ENCODE measurements around the gene ACBD3.
A peak's percentile ranks its signal among the peaks of the same experiment; 100 is the strongest.

Gene ACBD3

GRCh38 chr1:226181996-226182714, 4.4 kb downstream of the ACBD3 start:
- Mint-ChIP-seq H3K9me3 (no peaks in the 10 kb centered on the region), H3K27ac (peak overlapping the region; percentile 83), H3K4me3 (peak overlapping the region; percentile 59), H3K4me1 (ENCODE audit: low read depth) (peaks cover 37% of the 10 kb centered on the region), H3K36me3 (ENCODE audit: low read depth) (peaks cover 36% of the 10 kb centered on the region), H3K27me3 (no peaks in the 10 kb centered on the region)
- intact Hi-C loops (cut with micrococcal nuclease): no loop called here

GRCh38 chr1:226176870-226177269, 9.7 kb downstream of the ACBD3 start:
- H3K4me3 Mint-ChIP-seq: no peak overlapping the region
- H3K27me3 Mint-ChIP-seq: no peaks in the 10 kb centered on the region
- H3K4me1 Mint-ChIP-seq (ENCODE audit: low read depth): peaks cover 9% of the 10 kb centered on the region
- no peak overlapping the region for H3K27ac Mint-ChIP-seq
- intact Hi-C loops (cut with micrococcal nuclease): no loop called here
- no peaks in the 10 kb centered on the region for H3K9me3 Mint-ChIP-seq
- H3K36me3 Mint-ChIP-seq (ENCODE audit: low read depth): peaks cover 40% of the 10 kb centered on the region

- H3K36me3 Mint-ChIP-seq (ENCODE audit: low read depth): peaks cover 27% of the 10 kb centered on the region
- no peaks in the 10 kb centered on the region for H3K27me3 Mint-ChIP-seq
- H3K4me1 Mint-ChIP-seq (ENCODE audit: low read depth): peaks cover 6% of the 10 kb centered on the region
- intact Hi-C loops (cut with micrococcal nuclease): no loop called here
- no peak overlapping the region for H3K4me3 Mint-ChIP-seq
- no peak overlapping the region for H3K27ac Mint-ChIP-seq
- no peaks in the 10 kb centered on the region for H3K9me3 Mint-ChIP-seq
Measured at GRCh38 chr1:226172589-226172988, 14.0 kb downstream of the ACBD3 start.

GRCh38 chr1:226166341-226166740, 20.2 kb downstream of the ACBD3 start:
- Mint-ChIP-seq H3K4me3 (no peak overlapping the region), H3K9me3 (no peaks in the 10 kb centered on the region), H3K27ac (no peak overlapping the region), H3K4me1 (ENCODE audit: low read depth) (peaks cover 15% of the 10 kb centered on the region), H3K36me3 (ENCODE audit: low read depth) (peaks cover 49% of the 10 kb centered on the region), H3K27me3 (no peaks in the 10 kb centered on the region)
- intact Hi-C loops (cut with micrococcal nuclease): no loop called here

- Mint-ChIP-seq H3K27ac (no peak overlapping the region), H3K4me1 (ENCODE audit: low read depth) (peaks cover 25% of the 10 kb centered on the region), H3K36me3 (ENCODE audit: low read depth) (peaks cover 71% of the 10 kb centered on the region), H3K27me3 (no peaks in the 10 kb centered on the region), H3K9me3 (no peaks in the 10 kb centered on the region), H3K4me3 (no peak overlapping the region)
- intact Hi-C loops (cut with micrococcal nuclease): no loop called here
Measured at GRCh38 chr1:226164154-226164553, 22.4 kb downstream of the ACBD3 start.

- Mint-ChIP-seq H3K36me3 (ENCODE audit: low read depth) (peaks cover 80% of the 10 kb centered on the region), H3K4me1 (ENCODE audit: low read depth) (peaks cover 30% of the 10 kb centered on the region), H3K4me3 (no peak overlapping the region), H3K9me3 (no peaks in the 10 kb centered on the region), H3K27me3 (no peaks in the 10 kb centered on the region), H3K27ac (no peak overlapping the region)
- intact Hi-C loops (cut with micrococcal nuclease): no loop called here
Measured at GRCh38 chr1:226162898-226163297, 23.6 kb downstream of the ACBD3 start.

GRCh38 chr1:226158983-226159382, 27.6 kb downstream of the ACBD3 start:
- Mint-ChIP-seq H3K27ac (no peak overlapping the region), H3K4me3 (no peak overlapping the region), H3K36me3 (ENCODE audit: low read depth) (peaks cover 81% of the 10 kb centered on the region), H3K27me3 (no peaks in the 10 kb centered on the region), H3K4me1 (ENCODE audit: low read depth) (peaks cover 30% of the 10 kb centered on the region), H3K9me3 (no peaks in the 10 kb centered on the region)
- intact Hi-C loops (cut with micrococcal nuclease): no loop called here

- Mint-ChIP-seq H3K27me3 (no peaks in the 10 kb centered on the region), H3K4me3 (no peak overlapping the region), H3K4me1 (ENCODE audit: low read depth) (peaks cover 30% of the 10 kb centered on the region), H3K9me3 (no peaks in the 10 kb centered on the region), H3K36me3 (ENCODE audit: low read depth) (peaks cover 81% of the 10 kb centered on the region), H3K27ac (no peak overlapping the region)
- intact Hi-C loops (cut with micrococcal nuclease): no loop called here
Measured at GRCh38 chr1:226158457-226158856, 28.1 kb downstream of the ACBD3 start.

GRCh38 chr1:226157761-226158316, 28.7 kb downstream of the ACBD3 start:
- Mint-ChIP-seq H3K4me3 (no peak overlapping the region), H3K36me3 (ENCODE audit: low read depth) (peaks cover 83% of the 10 kb centered on the region), H3K9me3 (no peaks in the 10 kb centered on the region), H3K27ac (no peak overlapping the region), H3K4me1 (ENCODE audit: low read depth) (peaks cover 30% of the 10 kb centered on the region), H3K27me3 (no peaks in the 10 kb centered on the region)
- intact Hi-C loops (cut with micrococcal nuclease): no loop called here

- no peak overlapping the region for H3K4me3 Mint-ChIP-seq
- peaks cover 6% of the 10 kb centered on the region for H3K4me1 Mint-ChIP-seq (ENCODE audit: low read depth)
- intact Hi-C loops (cut with micrococcal nuclease): no loop called here
- H3K9me3 Mint-ChIP-seq: no peaks in the 10 kb centered on the region
- H3K27ac Mint-ChIP-seq: no peak overlapping the region
- peaks cover 82% of the 10 kb centered on the region for H3K36me3 Mint-ChIP-seq (ENCODE audit: low read depth)
- no peaks in the 10 kb centered on the region for H3K27me3 Mint-ChIP-seq
Measured at GRCh38 chr1:226154593-226154992, 31.9 kb downstream of the ACBD3 start.

GRCh38 chr1:226149806-226150205, 36.7 kb downstream of the ACBD3 start:
- Mint-ChIP-seq H3K27me3 (no peaks in the 10 kb centered on the region), H3K4me3 (no peak overlapping the region), H3K36me3 (ENCODE audit: low read depth) (peaks cover 95% of the 10 kb centered on the region), H3K27ac (no peak overlapping the region), H3K4me1 (ENCODE audit: low read depth) (no peaks in the 10 kb centered on the region), H3K9me3 (no peaks in the 10 kb centered on the region)
- intact Hi-C loops (cut with micrococcal nuclease): no loop called here

- Mint-ChIP-seq H3K36me3 (ENCODE audit: low read depth) (peaks cover 92% of the 10 kb centered on the region), H3K27ac (no peak overlapping the region), H3K9me3 (no peaks in the 10 kb centered on the region), H3K27me3 (no peaks in the 10 kb centered on the region), H3K4me1 (ENCODE audit: low read depth) (no peaks in the 10 kb centered on the region), H3K4me3 (no peak overlapping the region)
- intact Hi-C loops (cut with micrococcal nuclease): no loop called here
Measured at GRCh38 chr1:226148121-226148648, 38.4 kb downstream of the ACBD3 start.

GRCh38 chr1:226144045-226144444, 42.5 kb downstream of the ACBD3 start:
- intact Hi-C loops (cut with micrococcal nuclease): no loop called here
- no peak overlapping the region for H3K4me3 Mint-ChIP-seq
- H3K36me3 Mint-ChIP-seq (ENCODE audit: low read depth): peaks cover 58% of the 10 kb centered on the region
- no peaks in the 10 kb centered on the region for H3K4me1 Mint-ChIP-seq (ENCODE audit: low read depth)
- no peak overlapping the region for H3K27ac Mint-ChIP-seq
- H3K27me3 Mint-ChIP-seq: no peaks in the 10 kb centered on the region
- H3K9me3 Mint-ChIP-seq: no peaks in the 10 kb centered on the region

GRCh38 chr1:226135709-226136108, 50.8 kb downstream of the ACBD3 start:
- Mint-ChIP-seq H3K27ac (no peak overlapping the region), H3K4me3 (no peak overlapping the region), H3K4me1 (ENCODE audit: low read depth) (no peaks in the 10 kb centered on the region), H3K36me3 (ENCODE audit: low read depth) (no peaks in the 10 kb centered on the region), H3K27me3 (no peaks in the 10 kb centered on the region), H3K9me3 (no peaks in the 10 kb centered on the region)
- intact Hi-C loops (cut with micrococcal nuclease): no loop called here
